ENCODE measurements around the gene ARHGAP26.

ARHGAP26 gene

DNA sequence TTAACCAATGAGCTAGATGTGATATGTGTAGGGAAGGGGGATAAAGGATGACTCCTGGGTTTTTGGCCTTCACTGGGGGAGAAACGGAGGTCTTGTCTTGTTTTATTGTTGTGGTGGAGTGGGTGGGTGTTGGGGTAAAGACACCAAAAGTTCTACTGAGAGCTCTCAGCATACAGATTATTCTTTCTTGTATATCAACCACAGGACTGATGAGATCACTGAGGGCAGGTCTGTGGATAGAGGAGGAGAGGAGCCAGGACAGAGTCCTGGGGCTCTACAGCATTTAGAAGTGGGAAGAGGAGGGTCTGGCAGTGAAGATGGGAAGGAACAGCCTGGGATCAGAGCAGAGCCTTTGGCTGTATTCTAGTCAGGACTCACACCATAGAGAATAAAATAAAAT, 310.8 kb downstream of the ARHGAP26 start:
- H4K20me1 ChIP-seq (ENCODE audit: control insufficient read depth, insufficient read depth, low read depth, low read length), result no peaks in the 10 kb centered on the region
- no peak overlapping the region for H3K4me3 ChIP-seq (ENCODE audit: low read length)
- H3K27ac ChIP-seq (ENCODE audit: low read depth, low read length), result no peak overlapping the region
- H3K9me3 ChIP-seq (ENCODE audit: control insufficient read depth, insufficient read depth, low read length), result no peaks in the 10 kb centered on the region
- H3K4me2 ChIP-seq (ENCODE audit: low read length), result no peak overlapping the region
- no peaks in the 10 kb centered on the region for H3K79me2 ChIP-seq (ENCODE audit: control insufficient read depth, low read length)
- no peaks in the 10 kb centered on the region for H3K36me3 ChIP-seq (ENCODE audit: control insufficient read depth, low read length)
- TF ChIP-seq, protein P1, sequence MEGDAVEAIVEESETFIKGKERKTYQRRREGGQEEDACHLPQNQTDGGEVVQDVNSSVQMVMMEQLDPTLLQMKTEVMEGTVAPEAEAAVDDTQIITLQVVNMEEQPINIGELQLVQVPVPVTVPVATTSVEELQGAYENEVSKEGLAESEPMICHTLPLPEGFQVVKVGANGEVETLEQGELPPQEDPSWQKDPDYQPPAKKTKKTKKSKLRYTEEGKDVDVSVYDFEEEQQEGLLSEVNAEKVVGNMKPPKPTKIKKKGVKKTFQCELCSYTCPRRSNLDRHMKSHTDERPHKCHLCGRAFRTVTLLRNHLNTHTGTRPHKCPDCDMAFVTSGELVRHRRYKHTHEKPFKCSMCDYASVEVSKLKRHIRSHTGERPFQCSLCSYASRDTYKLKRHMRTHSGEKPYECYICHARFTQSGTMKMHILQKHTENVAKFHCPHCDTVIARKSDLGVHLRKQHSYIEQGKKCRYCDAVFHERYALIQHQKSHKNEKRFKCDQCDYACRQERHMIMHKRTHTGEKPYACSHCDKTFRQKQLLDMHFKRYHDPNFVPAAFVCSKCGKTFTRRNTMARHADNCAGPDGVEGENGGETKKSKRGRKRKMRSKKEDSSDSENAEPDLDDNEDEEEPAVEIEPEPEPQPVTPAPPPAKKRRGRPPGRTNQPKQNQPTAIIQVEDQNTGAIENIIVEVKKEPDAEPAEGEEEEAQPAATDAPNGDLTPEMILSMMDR (IDR thresholded peaks at IDR 0.05; ENCODE audit: low read depth, low read length, poor library complexity, severe bottlenecking), result no peak
- no peak for TF ChIP-seq EZH2phosphoT487 (IDR thresholded peaks at IDR 0.05; ENCODE audit: borderline replicate concordance, low read length)
- no peaks in the 10 kb centered on the region for H3K27me3 ChIP-seq (ENCODE audit: control insufficient read depth, low read length)
- H3K4me1 ChIP-seq (ENCODE audit: control insufficient read depth, low read length), result no peaks in the 10 kb centered on the region
- no peaks in the 10 kb centered on the region for H3K9me2 ChIP-seq (replicated peaks; ENCODE audit: control insufficient read depth, low read length)
- H3F3A ChIP-seq (ENCODE audit: control insufficient read depth, insufficient read depth), result no peaks in the 10 kb centered on the region

DNA sequence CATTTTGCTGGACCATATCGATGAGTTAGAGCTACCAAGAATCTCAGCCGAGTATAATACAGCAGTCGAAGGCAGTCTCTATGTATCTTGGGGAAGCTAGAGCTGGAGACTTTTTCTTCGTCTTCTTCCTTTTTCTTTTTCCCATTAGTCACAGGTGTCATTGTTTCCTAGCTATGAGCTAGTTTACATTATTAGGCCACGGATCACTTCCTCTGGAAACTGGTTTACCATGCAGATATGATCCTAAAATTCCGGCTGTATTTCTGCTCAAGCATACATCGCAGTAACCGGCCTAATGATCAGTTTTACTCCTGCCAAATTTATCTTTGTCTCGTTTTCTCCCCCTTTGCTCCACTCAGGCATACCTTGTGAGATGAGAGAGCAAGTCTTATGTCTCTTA, 312.8 kb downstream of the ARHGAP26 start:
- Histone ChIP-seq H3K4me2 (ENCODE audit: low read length) (no peak overlapping the region), H4K20me1 (ENCODE audit: control insufficient read depth, insufficient read depth, low read depth, low read length) (no peaks in the 10 kb centered on the region), H3F3A (ENCODE audit: control insufficient read depth, insufficient read depth) (no peaks in the 10 kb centered on the region), H3K4me3 (ENCODE audit: low read length) (no peak overlapping the region), H3K9me2 (replicated peaks; ENCODE audit: control insufficient read depth, low read length) (no peaks in the 10 kb centered on the region), H3K27ac (ENCODE audit: low read depth, low read length) (no peak overlapping the region), H3K4me1 (ENCODE audit: control insufficient read depth, low read length) (no peaks in the 10 kb centered on the region), H3K27me3 (ENCODE audit: control insufficient read depth, low read length) (no peaks in the 10 kb centered on the region), H3K9me3 (ENCODE audit: control insufficient read depth, insufficient read depth, low read length) (no peaks in the 10 kb centered on the region), H3K79me2 (ENCODE audit: control insufficient read depth, low read length) (no peaks in the 10 kb centered on the region), H3K36me3 (ENCODE audit: control insufficient read depth, low read length) (no peaks in the 10 kb centered on the region)
- no peak for TF ChIP-seq EZH2phosphoT487 (IDR thresholded peaks at IDR 0.05; ENCODE audit: borderline replicate concordance, low read length)
- TF ChIP-seq, protein P1 (IDR thresholded peaks at IDR 0.05; ENCODE audit: low read depth, low read length, poor library complexity, severe bottlenecking), result no peak

DNA sequence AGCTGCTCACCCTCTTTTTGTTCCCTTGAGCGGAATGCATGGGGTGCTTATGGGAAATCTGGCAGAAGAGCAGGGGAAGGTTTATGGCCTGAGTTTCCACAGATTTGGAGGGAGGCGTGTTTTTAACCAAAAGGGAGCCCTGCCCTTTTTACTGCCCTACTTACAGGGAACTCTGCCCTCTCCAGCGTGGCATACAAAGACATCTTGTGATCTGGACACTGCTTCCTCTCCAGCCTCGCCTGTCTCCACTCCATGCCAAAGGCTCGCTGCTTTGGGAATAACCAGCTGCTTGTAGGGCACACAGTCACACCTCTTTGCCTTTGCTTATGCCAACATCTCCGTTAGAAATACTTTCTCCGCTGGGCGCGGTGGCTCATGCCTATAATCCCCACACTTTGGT, 314.2 kb downstream of the ARHGAP26 start:
- no peak overlapping the region for H3K4me2 ChIP-seq (ENCODE audit: low read length)
- H3K9me3 ChIP-seq (ENCODE audit: control insufficient read depth, insufficient read depth, low read length), result no peaks in the 10 kb centered on the region
- TF ChIP-seq, protein P1 (IDR thresholded peaks at IDR 0.05; ENCODE audit: low read depth, low read length, poor library complexity, severe bottlenecking), result no peak
- no peak for TF ChIP-seq EZH2phosphoT487 (IDR thresholded peaks at IDR 0.05; ENCODE audit: borderline replicate concordance, low read length)
- H3K27ac ChIP-seq (ENCODE audit: low read depth, low read length), result no peak overlapping the region
- no peaks in the 10 kb centered on the region for H3K36me3 ChIP-seq (ENCODE audit: control insufficient read depth, low read length)
- H3K79me2 ChIP-seq (ENCODE audit: control insufficient read depth, low read length), result no peaks in the 10 kb centered on the region
- H3K27me3 ChIP-seq (ENCODE audit: control insufficient read depth, low read length), result no peaks in the 10 kb centered on the region
- no peaks in the 10 kb centered on the region for H3K4me1 ChIP-seq (ENCODE audit: control insufficient read depth, low read length)
- no peaks in the 10 kb centered on the region for H3F3A ChIP-seq (ENCODE audit: control insufficient read depth, insufficient read depth)
- H3K9me2 ChIP-seq (replicated peaks; ENCODE audit: control insufficient read depth, low read length), result no peaks in the 10 kb centered on the region
- no peaks in the 10 kb centered on the region for H4K20me1 ChIP-seq (ENCODE audit: control insufficient read depth, insufficient read depth, low read depth, low read length)
- no peak overlapping the region for H3K4me3 ChIP-seq (ENCODE audit: low read length)

Data from DOHH2 (cell line).